ENCODE measurements around the gene KRTAP4-4.
"Not testable (repeated sequence)": the region's sequence is repeated elsewhere in the genome, so short reads cannot be mapped to it uniquely, and the experiment has no call there.

KRTAP4-4 gene

DNA sequence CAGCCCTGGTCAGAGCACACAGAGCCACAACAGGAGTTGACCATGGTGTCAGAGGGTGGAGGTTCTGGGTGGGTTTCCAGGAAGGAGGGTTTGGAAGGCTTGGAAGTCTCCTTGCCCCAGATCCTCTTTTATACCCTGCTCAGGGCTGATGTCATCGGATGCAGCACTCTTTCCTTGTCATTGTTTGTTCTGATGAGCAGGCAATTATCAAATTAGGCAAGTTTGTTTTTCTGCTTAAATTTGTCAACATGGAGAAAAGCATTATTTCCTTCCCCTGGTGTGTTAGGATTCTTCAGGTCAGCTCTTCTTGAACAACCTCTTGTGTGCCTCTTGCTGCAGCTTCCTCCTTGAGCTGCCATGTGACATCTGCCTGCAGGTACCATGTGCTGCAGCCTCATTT is at the start of gene KRTAP4-4:
KRTAP4-4 (minus strand) TSS at position 101 of the 400 bp plus-strand sequence; CDS start at position 44, 57 bp downstream.
- no peak for DNase-seq (ENCODE audit: low read depth, low spot score)
- H3K36me3 ChIP-seq (ENCODE audit: insufficient read depth, insufficient read length, low read length): no peaks in the 10 kb centered on the region
- H3K4me3 ChIP-seq (ENCODE audit: insufficient read length, low read depth): no peak within 1 kb of the TSS
- no peak within 1 kb of the TSS for H3K9ac ChIP-seq (ENCODE audit: insufficient read length, low read depth)
- no peaks in the 10 kb centered on the region for H3K27me3 ChIP-seq (ENCODE audit: insufficient read depth, insufficient read length)
- no peak for TF ChIP-seq SUZ12 (IDR thresholded peaks at IDR 0.05; ENCODE audit: extremely low read depth, insufficient read depth, insufficient read length)
- H3K9me3 ChIP-seq (ENCODE audit: insufficient read depth, low read length): no peaks in the 10 kb centered on the region
- no peaks in the 10 kb centered on the region for H3K4me1 ChIP-seq (ENCODE audit: insufficient read depth, insufficient read length)

DNA sequence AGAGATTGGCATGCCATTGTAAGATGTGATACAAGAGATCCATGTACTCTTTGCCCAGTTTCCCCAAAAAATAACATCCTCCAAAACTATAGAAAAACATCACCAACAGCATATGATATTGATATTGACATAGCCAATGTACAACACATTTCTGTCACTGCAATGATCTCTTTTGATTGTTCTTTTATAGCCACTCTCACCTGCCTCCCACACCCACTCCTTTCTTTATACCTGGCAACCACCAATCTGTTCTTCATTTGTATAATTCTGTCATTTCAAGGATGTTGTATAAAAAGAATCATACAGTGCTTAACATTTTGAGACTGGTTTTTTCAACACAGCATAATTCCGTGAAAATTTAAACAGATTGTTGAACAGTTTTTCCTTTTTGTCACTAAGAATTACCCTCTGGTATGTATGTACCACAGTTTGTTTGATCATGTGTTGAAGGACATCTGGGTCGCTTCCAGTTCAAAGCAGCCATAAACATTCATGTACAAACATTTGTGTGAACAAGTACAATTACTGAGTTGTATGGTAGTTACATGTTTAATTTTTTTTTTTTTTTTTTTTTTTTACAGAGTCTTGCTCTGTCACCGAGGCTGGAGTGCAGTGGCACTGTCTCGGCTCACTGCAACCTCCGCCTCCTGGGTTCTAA is 39.0 kb upstream of the KRTAP4-4 start:
- Histone ChIP-seq H3K4me1 (ENCODE audit: insufficient read depth, insufficient read length) (no peaks in the 10 kb centered on the region), H3K27me3 (ENCODE audit: insufficient read depth, insufficient read length) (no peaks in the 10 kb centered on the region), H3K4me3 (ENCODE audit: insufficient read length, low read depth) (no peak overlapping the region), H3K9me3 (ENCODE audit: insufficient read depth, low read length) (peaks cover 3% of the 10 kb centered on the region; the same call in 1 of the 2 replicates), H3K36me3 (ENCODE audit: insufficient read depth, insufficient read length, low read length) (no peaks in the 10 kb centered on the region), H3K9ac (ENCODE audit: insufficient read length, low read depth) (no peak overlapping the region)
- DNase-seq (ENCODE audit: low read depth, low spot score): no peak
- no peak for TF ChIP-seq ZNF274 (IDR thresholded peaks at IDR 0.05; ENCODE audit: low read depth, low read length)
- TF ChIP-seq YY1 (IDR thresholded peaks at IDR 0.05; ENCODE audit: insufficient read depth, insufficient read length): no peak
- no peak for TF ChIP-seq SUZ12 (IDR thresholded peaks at IDR 0.05; ENCODE audit: extremely low read depth, insufficient read depth, insufficient read length)

GRCh38 chr17:41196068-41196467 is 35.5 kb upstream of the KRTAP4-4 start:
- H3K4me3 ChIP-seq (ENCODE audit: insufficient read length, low read depth): no peak overlapping the region
- TF ChIP-seq YY1 (IDR thresholded peaks at IDR 0.05; ENCODE audit: insufficient read depth, insufficient read length) (no peak), SUZ12 (IDR thresholded peaks at IDR 0.05; ENCODE audit: extremely low read depth, insufficient read depth, insufficient read length) (no peak), ZNF274 (IDR thresholded peaks at IDR 0.05; ENCODE audit: low read depth, low read length) (no peak)

DNA sequence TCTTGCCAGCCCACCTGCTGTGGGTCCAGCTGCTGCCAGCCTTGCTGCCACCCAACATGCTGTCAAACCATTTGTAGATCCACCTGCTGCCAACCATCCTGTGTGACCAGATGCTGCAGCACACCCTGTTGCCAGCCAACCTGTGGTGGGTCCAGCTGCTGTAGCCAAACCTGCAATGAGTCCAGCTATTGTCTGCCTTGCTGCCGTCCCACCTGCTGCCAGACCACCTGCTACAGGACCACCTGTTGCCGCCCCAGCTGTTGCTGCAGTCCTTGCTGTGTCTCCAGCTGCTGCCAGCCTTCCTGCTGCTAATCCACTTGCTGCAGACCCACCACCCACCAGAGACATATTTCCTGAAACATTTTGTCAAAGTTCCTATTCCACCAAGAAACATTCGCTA is 29.8 kb upstream of the KRTAP4-4 start:
- H3K9ac ChIP-seq (ENCODE audit: insufficient read length, low read depth): no peak overlapping the region
- H3K9me3 ChIP-seq (ENCODE audit: insufficient read depth, low read length): 0 out of 2 replicates have a peak, but pooled peaks cover 3% of the 10 kb centered on the region
- no peak overlapping the region for H3K4me3 ChIP-seq (ENCODE audit: insufficient read length, low read depth)
- TF ChIP-seq YY1 (IDR thresholded peaks at IDR 0.05; ENCODE audit: insufficient read depth, insufficient read length) (no peak), SUZ12 (IDR thresholded peaks at IDR 0.05; ENCODE audit: extremely low read depth, insufficient read depth, insufficient read length) (no peak), ZNF274 (IDR thresholded peaks at IDR 0.05; ENCODE audit: low read depth, low read length) (no peak)
- no peaks in the 10 kb centered on the region for H3K4me1 ChIP-seq (ENCODE audit: insufficient read depth, insufficient read length)
- H3K27me3 ChIP-seq (ENCODE audit: insufficient read depth, insufficient read length): no peaks in the 10 kb centered on the region
- no peaks in the 10 kb centered on the region for H3K36me3 ChIP-seq (ENCODE audit: insufficient read depth, insufficient read length, low read length)
- DNase-seq (ENCODE audit: low read depth, low spot score): no peak

More at GRCh38 chr17:41196068-41196467, 35.5 kb upstream of the KRTAP4-4 start:
- no peak for DNase-seq (ENCODE audit: low read depth, low spot score)
- Histone ChIP-seq H3K9ac (ENCODE audit: insufficient read length, low read depth) (no peak overlapping the region), H3K36me3 (ENCODE audit: insufficient read depth, insufficient read length, low read length) (no peaks in the 10 kb centered on the region), H3K4me1 (ENCODE audit: insufficient read depth, insufficient read length) (no peaks in the 10 kb centered on the region), H3K9me3 (ENCODE audit: insufficient read depth, low read length) (peaks cover 3% of the 10 kb centered on the region; the same call in 1 of the 2 replicates), H3K27me3 (ENCODE audit: insufficient read depth, insufficient read length) (no peaks in the 10 kb centered on the region)

DNA sequence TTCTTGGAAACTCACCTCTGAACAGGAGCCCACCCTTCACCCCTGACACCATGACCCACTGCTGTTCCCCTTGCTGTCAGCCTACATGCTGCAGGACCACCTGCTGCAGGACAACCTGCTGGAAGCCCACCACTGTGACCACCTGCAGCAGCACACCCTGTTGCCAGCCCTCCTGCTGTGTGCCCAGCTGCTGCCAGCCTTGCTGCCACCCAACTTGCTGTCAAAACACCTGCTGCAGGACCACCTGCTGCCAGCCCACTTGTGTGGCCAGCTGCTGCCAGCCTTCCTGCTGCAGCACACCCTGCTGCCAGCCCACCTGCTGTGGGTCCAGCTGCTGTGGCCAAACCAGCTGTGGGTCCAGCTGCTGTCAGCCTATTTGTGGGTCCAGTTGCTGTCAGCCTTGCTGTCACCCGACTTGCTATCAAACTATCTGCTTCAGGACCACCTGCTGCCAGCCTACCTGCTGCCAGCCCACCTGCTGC is 29.3 kb upstream of the KRTAP4-4 start, which contains the start of gene KRTAP9-1:
KRTAP9-1 (plus strand) TSS at position 51 of the 482 bp plus-strand sequence; CDS start at position 51, 0 bp downstream.
- not testable (repeated sequence) for DNase-seq (ENCODE audit: low read depth, low spot score); H3K4me3 ChIP-seq (ENCODE audit: insufficient read length, low read depth)

DNA sequence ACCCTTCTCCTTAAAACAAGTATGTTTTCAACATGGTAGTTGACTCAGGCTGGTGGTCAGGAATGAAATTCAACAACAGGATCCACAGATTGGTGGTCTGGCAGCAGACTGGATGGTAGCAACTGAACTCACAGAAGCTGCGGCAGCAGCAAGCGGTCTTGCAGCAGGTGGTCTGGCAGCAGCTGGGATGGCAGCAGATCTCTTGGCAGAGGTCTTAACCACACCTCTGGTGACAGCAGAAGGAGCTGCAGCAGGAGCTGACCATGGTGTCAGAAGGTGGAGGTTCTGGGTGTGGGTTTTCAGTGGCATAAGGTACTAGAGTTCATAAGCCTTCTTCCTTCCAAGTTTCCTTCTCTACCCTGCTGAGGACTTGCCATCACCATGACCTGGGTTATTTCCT is 26.3 kb upstream of the KRTAP4-4 start:
- no peak for TF ChIP-seq YY1 (IDR thresholded peaks at IDR 0.05; ENCODE audit: insufficient read depth, insufficient read length)
- TF ChIP-seq SUZ12 (IDR thresholded peaks at IDR 0.05; ENCODE audit: extremely low read depth, insufficient read depth, insufficient read length): no peak
- TF ChIP-seq ZNF274 (IDR thresholded peaks at IDR 0.05; ENCODE audit: low read depth, low read length): no peak
- Histone ChIP-seq H3K4me3 (ENCODE audit: insufficient read length, low read depth) (no peak overlapping the region), H3K4me1 (ENCODE audit: insufficient read depth, insufficient read length) (no peaks in the 10 kb centered on the region), H3K36me3 (ENCODE audit: insufficient read depth, insufficient read length, low read length) (no peaks in the 10 kb centered on the region), H3K9ac (ENCODE audit: insufficient read length, low read depth) (no peak overlapping the region), H3K9me3 (ENCODE audit: insufficient read depth, low read length) (no peaks in the 10 kb centered on the region), H3K27me3 (ENCODE audit: insufficient read depth, insufficient read length) (no peaks in the 10 kb centered on the region)
- DNase-seq (ENCODE audit: low read depth, low spot score): no peak

More for the DNA sequence above, 29.3 kb upstream of the KRTAP4-4 start, which contains the start of gene KRTAP9-1:
- not testable (repeated sequence) for H3K9me3 ChIP-seq (ENCODE audit: insufficient read depth, low read length); H3K27me3 ChIP-seq (ENCODE audit: insufficient read depth, insufficient read length); H3K9ac ChIP-seq (ENCODE audit: insufficient read length, low read depth); H3K4me1 ChIP-seq (ENCODE audit: insufficient read depth, insufficient read length); H3K36me3 ChIP-seq (ENCODE audit: insufficient read depth, insufficient read length, low read length)

DNA sequence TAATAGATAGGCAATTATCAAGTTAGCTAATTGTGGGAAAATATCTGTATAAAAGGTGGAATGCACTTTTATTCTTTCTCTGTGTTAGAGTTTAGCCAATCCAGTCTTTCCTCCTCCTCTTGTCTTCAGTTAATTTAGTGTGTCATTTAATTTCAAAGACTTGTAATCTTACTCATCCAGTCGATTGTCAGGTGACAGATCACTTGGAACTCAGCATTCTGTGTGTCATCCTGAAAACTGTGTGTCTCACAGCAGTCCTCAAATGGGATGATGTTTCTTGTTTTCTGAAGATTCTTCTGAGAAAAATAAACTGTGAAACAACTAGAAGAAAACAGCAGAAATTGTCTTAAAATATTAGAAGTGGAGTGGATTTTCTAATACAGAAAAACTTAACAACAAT is 24.5 kb upstream of the KRTAP4-4 start:
- H3K9ac ChIP-seq (ENCODE audit: insufficient read length, low read depth): no peak overlapping the region
- TF ChIP-seq SUZ12 (IDR thresholded peaks at IDR 0.05; ENCODE audit: extremely low read depth, insufficient read depth, insufficient read length) (no peak), YY1 (IDR thresholded peaks at IDR 0.05; ENCODE audit: insufficient read depth, insufficient read length) (no peak), ZNF274 (IDR thresholded peaks at IDR 0.05; ENCODE audit: low read depth, low read length) (no peak)
- H3K4me3 ChIP-seq (ENCODE audit: insufficient read length, low read depth): no peak overlapping the region
- DNase-seq (ENCODE audit: low read depth, low spot score): no peak
- no peaks in the 10 kb centered on the region for H3K9me3 ChIP-seq (ENCODE audit: insufficient read depth, low read length)
- H3K4me1 ChIP-seq (ENCODE audit: insufficient read depth, insufficient read length): no peaks in the 10 kb centered on the region
- H3K36me3 ChIP-seq (ENCODE audit: insufficient read depth, insufficient read length, low read length): no peaks in the 10 kb centered on the region
- H3K27me3 ChIP-seq (ENCODE audit: insufficient read depth, insufficient read length): no peaks in the 10 kb centered on the region

Data from NT2/D1 (cell line).